H7 (cell line): ENCODE measurements around the gene RIBC2. TPM values are rescaled to one million over a fixed set of nuclear protein-coding genes. Genes with fewer than 3 reads are reported as not detected.
"Not testable (repeated sequence)": the region's sequence is repeated elsewhere in the genome, so short reads cannot be mapped to it uniquely, and the experiment has no call there.

Experiments used
- DNase-seq: peaks from one replicate; pipeline ENCODE4 v3.0.0; 2012
- H3K27me3 ChIP-seq: 2 replicates; pipeline ENCODE4 v1.6.0; 2011; ENCODE audit warnings: mild to moderate bottlenecking, low read length; ENCODE audit not compliant: control insufficient read depth, insufficient read depth
- H3K36me3 ChIP-seq: replicated peaks from 2 replicates; pipeline ENCODE4 v1.5.1; 2011; ENCODE audit warnings: low read length; ENCODE audit not compliant: control insufficient read depth, insufficient read depth
- H3K4me3 ChIP-seq: 2 replicates; pipeline ENCODE4 v1.5.1; 2011; ENCODE audit warnings: low read depth, mild to moderate bottlenecking, control low read depth, low read length, moderate library complexity; ENCODE audit not compliant: insufficient read depth
- total RNA-seq: library from RNA; depleted of rRNA; stranded (reverse); fragments of >200 nt; shearing (Covaris generic); gene quantifications from 2 replicates; pipeline ENCODE4 v1.2.3, GENCODE V29; 2014

Gene RIBC2
- total RNA-seq, 1 experiment from 2014 or later = 1.9 TPM

GRCh38 chr22:45463691-45464090 is 50.2 kb downstream of the RIBC2 start:
- H3K36me3 ChIP-seq, DNase-seq, H3K4me3 ChIP-seq, H3K27me3 ChIP-seq: not testable (repeated sequence)

GRCh38 chr22:45465633-45466032 is 52.1 kb downstream of the RIBC2 start:
- DNase-seq = no peak
- no peaks in the 10 kb centered on the region for H3K27me3 ChIP-seq
- H3K4me3 ChIP-seq = no peak overlapping the region
- H3K36me3 ChIP-seq = no peaks in the 10 kb centered on the region

- no peak overlapping the region for H3K4me3 ChIP-seq
- DNase-seq = no peak
- no peaks in the 10 kb centered on the region for H3K36me3 ChIP-seq
- no peaks in the 10 kb centered on the region for H3K27me3 ChIP-seq
Measured at GRCh38 chr22:45468872-45469271, 55.4 kb downstream of the RIBC2 start.

- H3K36me3 ChIP-seq = no peaks in the 10 kb centered on the region
- no peak overlapping the region for H3K4me3 ChIP-seq
- H3K27me3 ChIP-seq = no peaks in the 10 kb centered on the region
- no peak for DNase-seq
Measured at GRCh38 chr22:45469281-45470073, 56.0 kb downstream of the RIBC2 start.

- no peak for DNase-seq
- Histone ChIP-seq H3K4me3 (no peak overlapping the region), H3K36me3 (no peaks in the 10 kb centered on the region), H3K27me3 (no peaks in the 10 kb centered on the region)
Measured at GRCh38 chr22:45470871-45471270, 57.4 kb downstream of the RIBC2 start.

- Histone ChIP-seq H3K36me3 (no peaks in the 10 kb centered on the region), H3K27me3 (no peaks in the 10 kb centered on the region), H3K4me3 (no peak overlapping the region)
- DNase-seq = no peak
Measured at GRCh38 chr22:45472426-45472825, 58.9 kb downstream of the RIBC2 start.

GRCh38 chr22:45473626-45474237 is 60.2 kb downstream of the RIBC2 start:
- DNase-seq = no peak

GRCh38 chr22:45475063-45475747 is 61.7 kb downstream of the RIBC2 start:
- no peak overlapping the region for H3K4me3 ChIP-seq
- H3K27me3 ChIP-seq = no peaks in the 10 kb centered on the region
- H3K36me3 ChIP-seq = no peaks in the 10 kb centered on the region
- no peak for DNase-seq

More at GRCh38 chr22:45473626-45474237, 60.2 kb downstream of the RIBC2 start:
- Histone ChIP-seq H3K4me3 (no peak overlapping the region), H3K36me3 (no peaks in the 10 kb centered on the region), H3K27me3 (no peaks in the 10 kb centered on the region)

GRCh38 chr22:45475851-45476514 is 62.5 kb downstream of the RIBC2 start:
- DNase-seq = no peak
- H3K4me3 ChIP-seq = no peak overlapping the region
- H3K27me3 ChIP-seq = no peaks in the 10 kb centered on the region
- no peaks in the 10 kb centered on the region for H3K36me3 ChIP-seq

- Histone ChIP-seq H3K27me3 (no peaks in the 10 kb centered on the region), H3K4me3 (no peak overlapping the region), H3K36me3 (no peaks in the 10 kb centered on the region)
- DNase-seq = no peak
Measured at GRCh38 chr22:45476814-45477213, 63.3 kb downstream of the RIBC2 start.

- H3K27me3 ChIP-seq = no peaks in the 10 kb centered on the region
- H3K4me3 ChIP-seq = no peak overlapping the region
- no peaks in the 10 kb centered on the region for H3K36me3 ChIP-seq
- DNase-seq = no peak
Measured at GRCh38 chr22:45477366-45478107, 64.0 kb downstream of the RIBC2 start.

- DNase-seq = no peak
- Histone ChIP-seq H3K27me3 (no peaks in the 10 kb centered on the region), H3K36me3 (no peaks in the 10 kb centered on the region), H3K4me3 (no peak overlapping the region)
Measured at GRCh38 chr22:45478108-45478771, 64.7 kb downstream of the RIBC2 start.

- DNase-seq = no peak
- no peak overlapping the region for H3K4me3 ChIP-seq
- H3K36me3 ChIP-seq = no peaks in the 10 kb centered on the region
- H3K27me3 ChIP-seq = no peaks in the 10 kb centered on the region
Measured at GRCh38 chr22:45480717-45481116, 67.2 kb downstream of the RIBC2 start.

- H3K27me3 ChIP-seq = no peaks in the 10 kb centered on the region
- no peak overlapping the region for H3K4me3 ChIP-seq
- no peak for DNase-seq
- H3K36me3 ChIP-seq = no peaks in the 10 kb centered on the region
Measured at GRCh38 chr22:45481661-45482060, 68.2 kb downstream of the RIBC2 start.
